Suprapubic skin (tissue), 4 donors: ENCODE results near the gene CYSRT1.

ENCODE experiments used
- CTCF ChIP-seq, 2 donors: fragments of 200-600 bp in 1 of 2; fragments of 450-650 bp in 1 of 2; sonication (generic) in 1 of 2; IDR thresholded peaks; one replicate each; pipeline ENCODE4 v1.5.1; 2016 to 2019; ENCODE audit warnings: antibody characterized with exemption in 2 of 2, mild to moderate bottlenecking in 1 of 2, moderate library complexity in 1 of 2
- POLR2A ChIP-seq, 2 donors: fragments of 450-650 bp; IDR thresholded peaks; one replicate each; pipeline ENCODE4 v1.6.1; 2017; ENCODE audit warnings: antibody characterized with exemption in 2 of 2, mild to moderate bottlenecking in 2 of 2, moderate library complexity in 2 of 2
- POLR2AphosphoS5 ChIP-seq, 3 donors: sonication (generic); formaldehyde crosslinking; IDR thresholded peaks; one replicate each; pipeline ENCODE4 v1.6.1; 2017; ENCODE audit warnings: antibody characterized with exemption in 3 of 3

GRCh38 chr9:137205126-137206069 lies 19.6 kb upstream of the CYSRT1 start, which contains the start of the genes NDOR1 and TMEM203:
- no peak for TF ChIP-seq CTCF (IDR thresholded peaks at IDR 0.05)
- TF ChIP-seq POLR2AphosphoS5 (IDR thresholded peaks at IDR 0.05): peak in 2 of 3 donors; percentile 89 to 95
- TF ChIP-seq POLR2A (IDR thresholded peaks at IDR 0.05): peak in 1 of 2 donors; percentile 34
